Measurements from ENCODE around the gene DPM3. TPM values are rescaled to one million over a fixed set of nuclear protein-coding genes. Genes with fewer than 3 reads are reported as not detected.
A peak's percentile ranks its signal among the peaks of the same experiment; 100 is the strongest.

Gene DPM3
- total RNA-seq, 1 experiment from 2014 or later = 73.5 TPM

- Mint-ChIP-seq H3K9me3 (no peaks in the 10 kb centered on the region), H3K27ac (no peak overlapping the region), H3K4me1 (peaks cover 21% of the 10 kb centered on the region), H3K27me3 (ENCODE audit: low read depth) (no peaks in the 10 kb centered on the region), H3K36me3 (peaks cover 40% of the 10 kb centered on the region), H3K4me3 (no peak overlapping the region)
- no peak for DNase-seq (ENCODE audit: low spot score)
- CTCF ChIA-PET = interaction anchor here (2.6 kb wide), 1 partner anchor 15 kb away, joined by 12 read pairs; no protein-coding TSS in a partner anchor
- no peak for TF ChIP-seq ZMAT4 (CRISPR knock-in tag; IDR thresholded peaks at IDR 0.05)
- TF ChIP-seq, protein P1, sequence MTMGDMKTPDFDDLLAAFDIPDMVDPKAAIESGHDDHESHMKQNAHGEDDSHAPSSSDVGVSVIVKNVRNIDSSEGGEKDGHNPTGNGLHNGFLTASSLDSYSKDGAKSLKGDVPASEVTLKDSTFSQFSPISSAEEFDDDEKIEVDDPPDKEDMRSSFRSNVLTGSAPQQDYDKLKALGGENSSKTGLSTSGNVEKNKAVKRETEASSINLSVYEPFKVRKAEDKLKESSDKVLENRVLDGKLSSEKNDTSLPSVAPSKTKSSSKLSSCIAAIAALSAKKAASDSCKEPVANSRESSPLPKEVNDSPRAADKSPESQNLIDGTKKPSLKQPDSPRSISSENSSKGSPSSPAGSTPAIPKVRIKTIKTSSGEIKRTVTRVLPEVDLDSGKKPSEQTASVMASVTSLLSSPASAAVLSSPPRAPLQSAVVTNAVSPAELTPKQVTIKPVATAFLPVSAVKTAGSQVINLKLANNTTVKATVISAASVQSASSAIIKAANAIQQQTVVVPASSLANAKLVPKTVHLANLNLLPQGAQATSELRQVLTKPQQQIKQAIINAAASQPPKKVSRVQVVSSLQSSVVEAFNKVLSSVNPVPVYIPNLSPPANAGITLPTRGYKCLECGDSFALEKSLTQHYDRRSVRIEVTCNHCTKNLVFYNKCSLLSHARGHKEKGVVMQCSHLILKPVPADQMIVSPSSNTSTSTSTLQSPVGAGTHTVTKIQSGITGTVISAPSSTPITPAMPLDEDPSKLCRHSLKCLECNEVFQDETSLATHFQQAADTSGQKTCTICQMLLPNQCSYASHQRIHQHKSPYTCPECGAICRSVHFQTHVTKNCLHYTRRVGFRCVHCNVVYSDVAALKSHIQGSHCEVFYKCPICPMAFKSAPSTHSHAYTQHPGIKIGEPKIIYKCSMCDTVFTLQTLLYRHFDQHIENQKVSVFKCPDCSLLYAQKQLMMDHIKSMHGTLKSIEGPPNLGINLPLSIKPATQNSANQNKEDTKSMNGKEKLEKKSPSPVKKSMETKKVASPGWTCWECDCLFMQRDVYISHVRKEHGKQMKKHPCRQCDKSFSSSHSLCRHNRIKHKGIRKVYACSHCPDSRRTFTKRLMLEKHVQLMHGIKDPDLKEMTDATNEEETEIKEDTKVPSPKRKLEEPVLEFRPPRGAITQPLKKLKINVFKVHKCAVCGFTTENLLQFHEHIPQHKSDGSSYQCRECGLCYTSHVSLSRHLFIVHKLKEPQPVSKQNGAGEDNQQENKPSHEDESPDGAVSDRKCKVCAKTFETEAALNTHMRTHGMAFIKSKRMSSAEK (CRISPR knock-in tag; IDR thresholded peaks at IDR 0.05; ENCODE audit: borderline replicate concordance) = no peak
- no peak for TF ChIP-seq NR3C1 (CRISPR knock-in tag; conservative IDR thresholded peaks at IDR 0.05; ENCODE audit: low read depth)
- TF ChIP-seq EMX1 (CRISPR knock-in tag; IDR thresholded peaks at IDR 0.05) = no peak
- TF ChIP-seq, protein P2, sequence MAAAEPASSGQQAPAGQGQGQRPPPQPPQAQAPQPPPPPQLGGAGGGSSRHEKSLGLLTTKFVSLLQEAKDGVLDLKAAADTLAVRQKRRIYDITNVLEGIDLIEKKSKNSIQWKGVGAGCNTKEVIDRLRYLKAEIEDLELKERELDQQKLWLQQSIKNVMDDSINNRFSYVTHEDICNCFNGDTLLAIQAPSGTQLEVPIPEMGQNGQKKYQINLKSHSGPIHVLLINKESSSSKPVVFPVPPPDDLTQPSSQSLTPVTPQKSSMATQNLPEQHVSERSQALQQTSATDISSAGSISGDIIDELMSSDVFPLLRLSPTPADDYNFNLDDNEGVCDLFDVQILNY (CRISPR knock-in tag; IDR thresholded peaks at IDR 0.05) = no peak
- no peak for TF ChIP-seq ZNF425 (CRISPR knock-in tag; conservative IDR thresholded peaks at IDR 0.05)
- TF ChIP-seq NFYB (CRISPR knock-in tag; conservative IDR thresholded peaks at IDR 0.05; ENCODE audit: low read depth) = no peak
- POLR2A ChIA-PET = no interaction called here
- no peak for ATAC-seq
These were observed 39.0 kb upstream of the DPM3 start for GRCh38 chr1:155179112-155180031.

- Mint-ChIP-seq H3K27ac (no peak overlapping the region), H3K9me3 (no peaks in the 10 kb centered on the region), H3K4me1 (peaks cover 21% of the 10 kb centered on the region), H3K36me3 (peaks cover 40% of the 10 kb centered on the region), H3K4me3 (no peak overlapping the region), H3K27me3 (ENCODE audit: low read depth) (no peaks in the 10 kb centered on the region)
- TF ChIP-seq GABPB1 (CRISPR knock-in tag; IDR thresholded peaks at IDR 0.05) (0 out of 2 replicates have a peak, but pooled peaks have one; percentile 28), IRF2 (CRISPR knock-in tag; IDR thresholded peaks at IDR 0.05; ENCODE audit: borderline replicate concordance, low read depth) (no peak)
- ChIA-PET CTCF (interaction anchor here (2.4 kb wide), 1 partner anchor 14 kb away, joined by 17 read pairs; no protein-coding TSS in a partner anchor), POLR2A (no interaction called here)
- ATAC-seq = no peak
- DNase-seq (ENCODE audit: low spot score) = no peak
These were observed 38.2 kb upstream of the DPM3 start for GRCh38 chr1:155178441-155179111.

GRCh38 chr1:155177918-155178281, 37.6 kb upstream of the DPM3 start:
- no peaks in the 10 kb centered on the region for H3K9me3 Mint-ChIP-seq
- H3K4me1 Mint-ChIP-seq = peaks cover 21% of the 10 kb centered on the region
- no peak overlapping the region for H3K4me3 Mint-ChIP-seq
- no peak for ATAC-seq
- POLR2A ChIA-PET = no interaction called here
- H3K36me3 Mint-ChIP-seq = peaks cover 40% of the 10 kb centered on the region
- no peak overlapping the region for H3K27ac Mint-ChIP-seq
- no peaks in the 10 kb centered on the region for H3K27me3 Mint-ChIP-seq (ENCODE audit: low read depth)
- CTCF ChIA-PET = interaction anchor here (1.1 to 5.9 kb wide), 4 partner anchors 8 to 48 kb away, joined by 3 to 52 read pairs (median 27); no protein-coding TSS in a partner anchor
- DNase-seq (ENCODE audit: low spot score) = no peak
- TF ChIP-seq FOXK1 (CRISPR knock-in tag; IDR thresholded peaks at IDR 0.05) (no peak), ZNF219 (CRISPR knock-in tag; IDR thresholded peaks at IDR 0.05; ENCODE audit: borderline replicate concordance) (no peak), GABPB1 (CRISPR knock-in tag; IDR thresholded peaks at IDR 0.05) (no peak), FOXJ3 (CRISPR knock-in tag; IDR thresholded peaks at IDR 0.05; ENCODE audit: borderline replicate concordance) (no peak), JAZF1 (CRISPR knock-in tag; IDR thresholded peaks at IDR 0.05) (no peak), ATF3 (CRISPR knock-in tag; conservative IDR thresholded peaks at IDR 0.05) (no peak)
- TF ChIP-seq, protein P1 (CRISPR knock-in tag; IDR thresholded peaks at IDR 0.05; ENCODE audit: borderline replicate concordance) = no peak
- TF ChIP-seq, protein P2 (CRISPR knock-in tag; IDR thresholded peaks at IDR 0.05) = no peak

Measured in WTC11 (cell line).